ENCODE measurements around the gene ZNF460.
"Not testable (repeated sequence)": the region's sequence is repeated elsewhere in the genome, so short reads cannot be mapped to it uniquely, and the experiment has no call there.

Gene ZNF460

GRCh38 chr19:57280165-57280961 lies at the start of gene ZNF460:
Gene ZNF460, plus strand, starts transcription at chr19:57280485. Its CDS starts 322 bp downstream, at chr19:57280807.
- peak; percentile 97 for DNase-seq

GRCh38 chr19:57231686-57232085 lies 48.6 kb upstream of the ZNF460 start:
- no peak for DNase-seq

- no peak for DNase-seq
Observed at GRCh38 chr19:57233207-57233606, 47.1 kb upstream of the ZNF460 start.

GRCh38 chr19:57239982-57240310 lies 40.3 kb upstream of the ZNF460 start:
- DNase-seq = peak; percentile 5

DNA sequence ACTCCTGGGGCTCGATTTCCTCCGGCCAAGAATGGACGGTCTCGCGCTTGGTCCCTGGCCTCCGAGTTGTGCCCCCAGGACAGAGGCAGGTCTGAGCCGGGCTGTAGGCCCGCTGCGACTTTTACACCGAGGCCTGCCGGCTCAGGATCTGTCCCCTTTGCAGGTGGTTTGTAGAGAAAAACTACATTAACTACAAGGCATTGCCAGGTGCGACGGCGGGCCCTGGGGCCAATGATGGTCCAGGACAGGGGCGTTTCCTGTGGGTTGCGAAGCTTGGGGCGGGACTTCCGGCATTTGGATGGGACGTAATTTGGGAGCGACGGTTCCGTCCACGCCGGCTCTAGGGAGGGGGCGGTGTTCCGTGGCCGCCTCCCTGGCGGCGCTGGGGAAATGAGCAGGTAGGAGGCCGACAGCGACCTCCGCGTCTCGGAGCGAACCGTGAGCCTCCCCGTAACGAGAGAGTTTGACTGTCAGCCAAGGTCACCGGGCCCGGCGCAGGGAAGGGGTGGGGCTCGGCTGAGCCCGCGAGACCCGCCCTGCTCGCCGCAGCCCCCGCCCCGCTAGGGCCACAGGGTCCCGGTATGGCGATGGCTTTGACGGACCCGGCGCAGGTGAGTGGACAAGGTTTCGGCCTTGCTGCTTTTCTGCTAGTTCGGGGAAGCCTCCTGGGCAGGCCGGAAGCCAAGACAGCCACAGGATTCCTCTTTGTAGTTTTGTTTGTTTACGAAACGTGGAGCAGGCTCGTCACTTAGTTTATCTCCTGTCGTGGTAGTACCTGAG lies 39.8 kb upstream of the ZNF460 start, which contains the start of gene ZNF805:
Gene ZNF805, plus strand, starts transcription at position 322 of the 780 bp plus-strand sequence. Its CDS starts 260 bp downstream, at position 582.
- peak; percentile 96 for DNase-seq

- no peak for DNase-seq
Observed at GRCh38 chr19:57241176-57241575, 39.1 kb upstream of the ZNF460 start.

- no peak for DNase-seq
Observed at GRCh38 chr19:57242821-57243220, 37.5 kb upstream of the ZNF460 start.

DNA sequence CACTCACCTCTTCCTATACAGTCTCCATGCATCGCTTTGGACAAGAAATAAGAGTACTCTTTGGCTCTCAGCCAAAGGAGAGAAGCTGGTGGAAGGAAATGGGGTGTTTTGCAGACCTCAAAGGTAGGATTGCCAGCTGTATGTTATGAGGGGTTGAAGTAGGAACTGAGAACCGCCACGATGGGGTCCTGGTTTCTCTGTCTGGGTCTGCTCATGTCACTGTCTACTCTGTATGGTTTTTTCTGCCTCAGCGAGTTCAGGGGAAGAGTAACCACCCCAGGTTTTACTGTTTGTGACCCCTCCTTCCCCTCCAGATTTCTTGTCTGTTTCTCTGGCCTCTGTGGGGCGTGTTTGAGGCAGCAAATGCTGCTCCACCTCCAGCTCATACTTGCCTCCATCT lies 35.8 kb upstream of the ZNF460 start:
- no peak for DNase-seq

DNA sequence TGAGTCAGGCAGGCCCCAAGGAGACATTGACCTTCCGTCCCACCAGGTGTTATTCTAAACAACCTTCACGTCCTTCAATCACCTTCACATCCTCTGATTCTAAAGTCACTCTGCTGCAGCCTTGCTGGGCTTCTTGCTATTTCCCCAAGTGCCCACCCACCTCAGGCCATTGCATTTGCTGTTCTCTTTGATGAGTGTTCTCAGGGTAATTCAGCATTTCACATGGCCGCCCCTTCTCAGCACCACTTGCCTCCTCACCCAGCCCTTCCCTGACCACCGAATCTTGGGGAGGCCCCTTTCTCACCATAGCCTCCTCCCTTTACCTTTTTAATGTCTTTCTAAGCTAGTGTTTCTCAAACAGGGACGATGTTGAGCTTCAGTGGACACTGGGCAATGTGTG lies 35.2 kb upstream of the ZNF460 start:
- no peak for DNase-seq

DNA sequence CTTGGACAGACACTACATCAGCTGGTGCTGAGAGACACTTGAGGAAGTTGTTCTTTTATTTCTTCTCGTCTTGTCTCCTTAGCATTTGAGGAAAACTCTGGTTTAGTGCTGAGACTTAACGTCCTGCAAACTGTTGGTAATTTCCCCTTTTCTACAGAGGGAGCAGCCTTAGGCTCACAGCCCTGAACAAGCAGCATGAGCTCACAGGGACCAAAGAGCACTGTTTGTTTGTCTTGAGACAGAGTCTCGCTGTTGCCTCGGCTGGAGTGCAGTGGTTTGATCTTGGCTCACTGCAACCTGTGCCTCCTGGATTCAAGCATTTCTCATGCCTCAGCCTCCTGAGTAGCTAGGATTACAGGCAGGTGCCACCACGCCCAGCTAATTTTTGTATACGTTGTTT lies 34.3 kb upstream of the ZNF460 start:
- no peak for DNase-seq

GRCh38 chr19:57248646-57249045 lies 31.6 kb upstream of the ZNF460 start:
- DNase-seq = no peak

DNA sequence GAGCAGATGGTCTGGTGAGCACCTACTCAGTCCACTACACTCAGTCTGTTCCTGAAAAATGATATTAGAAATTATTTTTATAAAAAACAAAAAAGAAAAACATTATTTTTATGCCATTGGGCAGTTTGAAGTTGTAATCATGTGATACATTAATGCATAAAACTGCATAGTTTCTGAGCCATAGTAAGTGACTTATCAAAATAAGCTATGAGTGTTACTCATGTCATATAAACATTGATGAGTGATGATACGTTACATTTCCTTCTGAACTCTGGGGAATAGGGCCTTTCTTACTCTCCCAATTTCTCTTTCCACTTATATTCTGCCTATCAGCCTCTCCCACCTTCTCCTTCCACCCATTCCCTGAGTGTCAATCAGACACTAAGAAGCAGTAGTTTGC lies 31.0 kb upstream of the ZNF460 start:
- DNase-seq = no peak

- DNase-seq = not testable (repeated sequence)
Observed at GRCh38 chr19:57253767-57254166, 26.5 kb upstream of the ZNF460 start.

GRCh38 chr19:57262044-57262443 lies 18.2 kb upstream of the ZNF460 start:
- DNase-seq = no peak

GRCh38 chr19:57263244-57263741 lies 17.0 kb upstream of the ZNF460 start:
- DNase-seq = no peak

GRCh38 chr19:57267291-57267690 lies 13.0 kb upstream of the ZNF460 start:
- DNase-seq = no peak

GRCh38 chr19:57269515-57270250 lies 10.6 kb upstream of the ZNF460 start:
- no peak for DNase-seq

DNA sequence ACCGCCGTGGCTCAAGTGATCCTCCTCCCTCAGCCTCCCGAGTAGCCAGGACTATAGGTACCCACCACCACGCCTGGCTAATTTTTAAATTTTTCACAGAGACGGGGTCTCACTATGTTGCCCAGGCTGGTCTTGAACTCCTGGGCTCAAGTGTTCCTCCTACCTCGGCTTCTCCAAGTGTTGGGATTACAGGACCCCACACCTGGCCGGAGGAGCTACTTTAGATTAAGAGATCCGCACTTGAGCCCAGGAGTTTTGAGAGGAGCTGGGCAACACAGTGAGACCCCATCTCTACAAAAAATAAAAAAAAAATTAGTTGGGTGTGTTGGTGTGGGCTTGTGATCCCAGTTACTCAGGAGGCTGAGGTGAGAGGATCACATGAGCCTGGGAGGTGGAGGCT lies 9.0 kb upstream of the ZNF460 start:
- DNase-seq = no peak

DNA sequence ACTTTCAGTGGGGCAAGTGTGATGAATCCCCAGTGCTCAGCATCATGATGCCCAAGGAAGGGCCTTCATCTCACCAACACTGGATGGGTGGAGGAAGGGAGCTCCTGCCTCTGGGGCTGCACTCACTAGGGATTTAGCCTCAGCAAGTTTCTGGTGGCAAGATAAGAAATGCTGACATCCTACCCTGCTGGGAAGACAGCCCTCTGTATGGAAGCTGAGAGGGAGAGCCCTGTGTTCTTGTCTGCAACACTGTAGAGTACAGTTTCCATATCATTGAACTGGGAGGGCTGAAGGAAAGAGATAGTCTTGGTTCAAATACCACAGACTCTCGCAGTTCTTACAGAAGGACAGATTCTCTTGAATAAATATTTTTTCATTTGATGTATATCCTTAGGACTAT lies 7.3 kb upstream of the ZNF460 start:
- no peak for DNase-seq

GRCh38 chr19:57276430-57276829 lies 3.9 kb upstream of the ZNF460 start:
- no peak for DNase-seq

GRCh38 chr19:57278481-57278880 lies 1.8 kb upstream of the ZNF460 start:
- not testable (repeated sequence) for DNase-seq

DNA sequence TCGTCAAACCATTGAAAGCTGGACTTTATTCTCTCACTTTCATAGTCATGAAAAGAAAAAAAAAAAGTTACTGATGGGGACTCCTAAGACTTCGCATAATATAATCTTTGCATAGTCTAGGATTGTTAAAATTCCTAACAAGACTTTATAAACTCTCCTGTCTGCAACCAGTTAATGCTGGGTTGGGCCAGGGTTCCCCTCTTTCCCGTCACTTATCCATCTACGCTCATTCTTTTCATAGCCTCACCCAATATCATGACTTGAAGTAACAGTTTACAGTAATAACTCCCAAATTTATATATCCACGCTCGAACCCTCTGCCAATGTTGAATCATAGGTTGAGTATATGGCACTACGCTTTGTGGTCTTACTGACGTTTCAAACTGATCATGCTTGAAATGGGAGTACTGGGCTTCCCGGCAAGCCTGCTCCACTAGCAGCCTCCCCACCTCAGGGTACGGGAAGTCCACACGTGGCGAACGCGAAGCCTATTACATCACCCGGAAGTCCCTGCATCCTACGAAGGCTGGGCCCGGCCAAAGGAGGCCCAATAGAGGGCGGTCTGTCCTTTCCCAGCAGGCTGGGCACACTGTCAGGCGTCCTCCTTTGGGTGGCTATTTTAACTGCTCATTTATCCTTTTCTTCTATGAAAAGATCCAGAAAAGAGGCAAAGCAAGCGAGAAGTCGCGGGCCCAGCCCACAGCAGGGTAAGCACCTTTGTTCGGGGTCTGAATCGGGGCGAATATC lies 694 bp upstream of the ZNF460 start:
- peak; percentile 76 for DNase-seq
